NCI-H446 treated with DMSO at 0.1 percent for 48 hours (cell line): ENCODE measurements around the gene NDUFB2.
"Not testable (repeated sequence)": the region's sequence is repeated elsewhere in the genome, so short reads cannot be mapped to it uniquely, and the experiment has no call there.

Experiments used
- DNase-seq: peaks from one replicate; lab custom pipeline; 2025; lab: John Stamatoyannopoulos, UW

The NDUFB2 gene

GRCh38 chr7:140691376-140692045 is 5.0 kb upstream of the NDUFB2 start:
- DNase-seq = no peak

DNA sequence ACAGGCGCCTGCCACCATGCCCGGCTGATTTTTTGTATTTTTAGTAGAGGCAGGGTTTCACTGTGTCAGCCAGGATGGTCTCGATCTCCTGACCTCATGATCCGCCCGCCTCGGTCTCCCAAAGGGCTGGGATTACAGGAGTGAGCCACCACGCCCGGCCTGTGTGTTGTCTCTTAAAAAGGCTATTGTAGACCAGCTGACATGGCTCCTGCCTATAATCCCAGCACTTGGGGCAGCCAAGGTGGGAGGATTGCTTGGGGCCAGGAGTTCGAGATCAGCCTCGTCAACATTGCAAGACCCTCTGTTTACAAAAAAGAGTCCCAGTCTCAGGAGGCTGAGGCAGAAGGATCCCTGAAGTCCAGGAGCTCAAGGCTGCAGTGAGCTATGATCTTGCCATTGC is 2.7 kb upstream of the NDUFB2 start:
- DNase-seq = not testable (repeated sequence)

GRCh38 chr7:140694592-140694991 is 1.9 kb upstream of the NDUFB2 start:
- no peak for DNase-seq

DNA sequence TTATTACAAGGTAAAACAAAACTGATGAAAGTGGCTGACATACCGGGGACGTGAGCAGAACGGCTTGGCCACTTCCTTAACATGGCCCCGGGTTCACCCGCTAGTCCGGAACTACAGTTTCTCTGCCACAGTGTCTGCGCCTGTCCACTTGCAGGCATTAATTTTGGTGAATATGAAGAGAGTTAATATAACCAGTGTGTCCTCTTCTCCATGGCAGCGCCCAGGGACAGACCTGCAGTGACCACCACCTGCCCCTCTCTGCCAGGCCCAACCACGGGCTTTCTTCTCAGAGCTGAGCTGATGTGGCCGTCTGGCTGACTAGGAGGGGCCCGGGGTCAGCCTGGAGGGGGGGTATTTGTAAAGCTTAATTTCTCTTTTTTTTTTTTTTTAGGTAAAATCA is 1.1 kb upstream of the NDUFB2 start:
- DNase-seq = no peak

GRCh38 chr7:140696024-140696679 is 356 bp upstream of the NDUFB2 start:
- no peak for DNase-seq

DNA sequence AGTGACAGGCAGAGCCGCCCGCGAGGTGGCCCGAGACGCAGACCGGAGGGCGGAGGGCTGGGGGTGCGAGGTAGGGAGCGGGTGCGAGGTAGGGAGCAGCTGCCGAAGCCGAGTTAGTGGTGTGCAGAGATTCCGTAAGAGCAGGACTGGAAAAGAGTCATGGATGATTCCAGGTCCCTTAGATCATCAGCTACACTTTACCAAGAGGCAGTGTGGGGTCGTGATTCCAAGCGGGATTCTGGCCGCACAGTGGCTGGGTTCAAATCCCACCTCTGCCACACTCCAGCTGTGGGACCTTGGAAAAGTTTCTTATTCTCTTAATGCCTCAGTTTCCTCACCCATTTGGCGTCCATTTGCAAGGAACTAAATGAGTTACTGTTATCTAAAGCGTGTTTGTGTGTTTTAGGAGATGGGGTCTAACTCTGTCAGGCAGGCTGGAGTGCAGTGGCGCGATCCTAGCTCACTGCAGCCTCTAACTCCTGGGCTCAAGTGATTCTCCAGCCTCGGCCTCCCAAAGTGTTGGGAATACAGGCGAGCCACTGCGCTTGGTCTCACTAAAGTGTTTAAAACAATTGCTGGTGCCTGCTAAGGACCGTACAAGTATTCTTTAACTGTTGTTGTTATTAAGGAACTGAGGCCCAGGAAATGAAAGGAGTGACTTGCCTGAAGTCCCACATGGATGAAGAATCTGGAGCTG is 1.1 kb downstream of the NDUFB2 start:
- no peak for DNase-seq

GRCh38 chr7:140698477-140698876 is 2.0 kb downstream of the NDUFB2 start:
- no peak for DNase-seq

DNA sequence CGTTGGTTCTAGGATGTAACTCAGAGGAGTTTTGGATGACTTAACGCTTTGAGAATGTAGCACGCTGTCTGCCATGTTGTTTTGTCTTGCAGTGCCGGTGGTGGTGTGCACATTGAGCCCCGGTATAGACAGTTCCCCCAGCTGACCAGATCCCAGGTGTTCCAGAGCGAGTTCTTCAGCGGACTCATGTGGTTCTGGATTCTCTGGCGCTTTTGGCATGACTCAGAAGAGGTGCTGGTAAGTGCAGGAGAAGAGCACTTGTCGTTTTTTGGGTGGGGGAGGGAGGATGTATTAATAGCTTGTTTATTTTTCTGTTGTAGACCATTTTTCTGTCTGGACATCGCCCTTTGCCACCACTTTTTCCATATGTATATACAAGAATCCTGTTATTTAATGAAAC is 6.3 kb downstream of the NDUFB2 start:
- no peak for DNase-seq

GRCh38 chr7:140704205-140704604 is 7.7 kb downstream of the NDUFB2 start:
- DNase-seq = no peak

DNA sequence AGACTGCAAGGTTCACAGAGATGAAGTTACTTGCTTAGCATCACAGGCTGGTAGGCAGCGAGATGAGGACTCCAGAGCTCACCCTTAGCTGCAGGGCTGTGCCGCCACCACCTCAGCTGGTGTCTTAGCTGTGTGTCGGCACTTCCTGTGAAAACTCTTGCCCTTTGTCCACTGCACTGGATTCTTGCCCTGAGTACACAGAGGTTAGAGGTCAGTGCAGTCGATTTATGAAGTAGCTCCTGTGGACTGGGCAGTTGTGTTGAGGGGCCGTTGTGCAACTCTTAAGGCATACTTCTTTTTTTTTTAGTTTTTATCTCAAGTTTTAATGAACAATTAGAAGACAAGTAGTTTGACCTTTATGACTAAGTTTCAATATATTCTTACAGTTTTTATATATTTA is 10.6 kb downstream of the NDUFB2 start:
- DNase-seq = no peak

GRCh38 chr7:140708764-140709163 is 12.3 kb downstream of the NDUFB2 start:
- DNase-seq = not testable (repeated sequence)

DNA sequence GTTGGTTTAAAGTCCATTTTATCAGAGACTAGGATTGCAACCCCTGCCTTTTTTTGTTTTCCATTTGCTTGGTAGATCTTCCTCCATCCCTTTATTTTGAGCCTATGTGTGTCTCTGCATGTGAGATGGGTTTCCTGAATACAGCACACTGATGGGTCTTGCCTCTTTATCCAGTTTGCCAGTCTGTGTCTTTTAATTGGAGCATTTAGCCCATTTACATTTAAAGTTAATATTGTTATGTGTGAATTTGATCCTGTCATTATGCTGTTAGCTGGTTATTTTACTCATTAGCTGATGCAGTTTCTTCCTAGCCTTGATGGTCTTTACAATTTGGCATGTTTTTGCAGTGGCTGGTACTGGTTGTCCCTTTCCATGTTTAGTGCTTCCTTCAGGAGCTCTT is 15.9 kb downstream of the NDUFB2 start:
- DNase-seq = not testable (repeated sequence)

GRCh38 chr7:140714331-140715040 is 18.0 kb downstream of the NDUFB2 start:
- no peak for DNase-seq

DNA sequence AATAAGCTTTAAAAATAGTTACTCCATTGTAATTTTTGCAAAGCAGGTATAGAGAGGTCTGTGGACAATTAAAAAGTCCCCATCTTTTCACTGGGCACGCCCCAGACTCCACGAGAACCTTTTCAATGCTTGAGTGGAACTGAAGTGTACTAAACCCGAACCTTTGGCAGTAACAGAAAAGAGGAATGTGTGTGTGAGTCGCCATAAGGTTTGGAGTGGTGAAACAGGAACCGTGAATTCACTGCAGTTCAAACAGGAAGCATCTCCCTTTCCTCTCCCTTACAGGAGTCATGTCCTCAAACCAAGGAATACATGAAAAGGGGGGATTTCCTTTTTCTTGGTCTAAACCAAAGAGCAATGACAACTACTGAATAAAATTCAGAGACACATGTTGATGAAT is 23.2 kb downstream of the NDUFB2 start:
- no peak for DNase-seq

- no peak for DNase-seq
These were observed 25.7 kb downstream of the NDUFB2 start for GRCh38 chr7:140722254-140722653.

- DNase-seq = no peak
These were observed 26.5 kb downstream of the NDUFB2 start for GRCh38 chr7:140723006-140723405.

GRCh38 chr7:140723574-140723973 is 27.1 kb downstream of the NDUFB2 start:
- no peak for DNase-seq

DNA sequence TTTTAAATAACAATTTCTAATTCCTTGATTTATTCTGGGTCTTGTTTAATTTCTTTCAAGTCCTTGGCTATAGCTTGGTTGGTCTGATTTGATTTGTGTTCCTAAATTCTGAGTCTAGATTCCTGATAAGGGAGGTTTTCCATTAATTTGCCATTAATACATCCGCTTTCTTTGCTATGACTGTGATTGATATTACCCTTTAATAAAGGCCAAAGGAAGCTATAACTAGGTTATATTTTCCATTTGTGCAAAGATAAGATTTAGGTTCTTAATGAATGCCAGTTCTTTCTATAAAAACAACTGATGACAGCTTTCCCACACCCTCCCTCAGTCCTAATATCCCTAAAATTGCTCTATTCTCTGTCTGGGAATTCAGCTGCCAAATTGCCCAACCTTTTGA is 28.2 kb downstream of the NDUFB2 start:
- no peak for DNase-seq

GRCh38 chr7:140726281-140726680 is 29.8 kb downstream of the NDUFB2 start:
- no peak for DNase-seq

GRCh38 chr7:140732416-140732815 is 35.9 kb downstream of the NDUFB2 start:
- no peak for DNase-seq

GRCh38 chr7:140734096-140734495 is 37.6 kb downstream of the NDUFB2 start:
- no peak for DNase-seq

GRCh38 chr7:140734729-140735128 is 38.2 kb downstream of the NDUFB2 start:
- DNase-seq = no peak

DNA sequence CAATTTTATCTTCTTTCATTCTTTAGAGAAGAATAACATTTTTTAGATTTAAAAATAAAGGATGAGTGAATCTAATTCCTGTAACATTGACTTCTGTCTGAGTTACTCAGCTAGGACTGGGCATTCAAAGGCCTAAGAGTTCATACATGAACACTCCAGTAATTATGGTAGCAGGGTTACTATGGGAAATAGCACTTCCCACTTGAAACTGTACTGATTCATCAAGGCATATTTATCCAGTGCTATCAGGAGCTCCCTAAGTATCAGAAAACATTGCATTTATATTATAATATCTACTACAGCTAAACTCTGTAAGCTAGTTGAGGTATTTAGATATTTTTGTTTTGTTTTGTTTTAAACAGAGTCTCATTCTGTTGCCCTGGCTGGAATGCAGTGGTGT is 41.8 kb downstream of the NDUFB2 start:
- DNase-seq = no peak
